IMR-90 (cell line): Measurements from ENCODE around the gene GALNT14. TPM values are rescaled to one million over a fixed set of nuclear protein-coding genes. Genes with fewer than 3 reads are reported as not detected.

Experiments used
- ATAC-seq: fragments of 200-7000 bp; cut with Tn5 transposase; 2 replicates; pipeline ENCODE4 v1.9.1; 2020; ENCODE audit warnings: low read depth, mild to moderate bottlenecking, moderate library complexity
- BruUV-seq: library from RNA; stranded (reverse); fragments of 400-500 nt; replicated peaks from 2 replicates; lab custom pipeline; 2021; lab: Mats Ljungman, UMichigan
- CTCF ChIA-PET: fragments of 300-600 bp; formaldehyde crosslinking; extraction: SDS; loops from one replicate; lab custom pipeline; 2021; ENCODE audit warnings: antibody characterized with exemption; lab: Yijun Ruan, JAX
- POLR2A ChIA-PET: fragments of 300-600 bp; sonication (Branson Sonifier 250); formaldehyde crosslinking; loops from one replicate; lab custom pipeline; 2022; ENCODE audit warnings: antibody characterized with exemption; ENCODE audit not compliant: unreplicated experiment; lab: Charles Lee
- DNase-seq: peaks from one replicate; pipeline ENCODE4 v3.0.0; 2013
- H2AFZ ChIP-seq: replicated peaks from 2 replicates; pipeline ENCODE3; 2013; ENCODE audit warnings: low read length, mild to moderate bottlenecking; ENCODE audit not compliant: poor library complexity
- H2AK5ac ChIP-seq: 2 replicates; pipeline ENCODE4 v1.6.1; 2013; ENCODE audit warnings: low read depth, low read length, inconsistent platforms
- H2AK9ac ChIP-seq: replicated peaks from 2 replicates; pipeline ENCODE3; 2013; ENCODE audit warnings: mild to moderate bottlenecking, low read depth, low read length, moderate library complexity; ENCODE audit not compliant: poor library complexity
- H2BK120ac ChIP-seq: 2 replicates; pipeline ENCODE4 v1.6.1; 2013; ENCODE audit warnings: low read depth, low read length, inconsistent platforms
- H2BK15ac ChIP-seq: 3 replicates; pipeline ENCODE4 v1.6.1; 2013; ENCODE audit warnings: low read depth, low read length, inconsistent platforms
- H2BK20ac ChIP-seq: 2 replicates; pipeline ENCODE4 v1.6.1; 2013; ENCODE audit warnings: low read depth, mild to moderate bottlenecking, inconsistent platforms, low read length, moderate library complexity
- H2BK5ac ChIP-seq: 2 replicates; pipeline ENCODE4 v1.6.1; 2013; ENCODE audit warnings: mild to moderate bottlenecking, low read depth, low read length, inconsistent platforms; ENCODE audit not compliant: poor library complexity, severe bottlenecking
- H3K14ac ChIP-seq: replicated peaks from 2 replicates; pipeline ENCODE4 v1.6.1; 2013; ENCODE audit warnings: low read depth, low read length, inconsistent platforms
- H3K18ac ChIP-seq: 2 replicates; pipeline ENCODE4 v1.6.1; 2013; ENCODE audit warnings: low read depth, low read length, control low read depth
- H3K23ac ChIP-seq: 2 replicates; pipeline ENCODE4 v1.6.1; 2013; ENCODE audit warnings: low read depth, low read length, inconsistent platforms
- H3K27ac ChIP-seq: 2 replicates; pipeline ENCODE4 v1.5.1; 2013; ENCODE audit warnings: mild to moderate bottlenecking, control low read depth, low read length; ENCODE audit not compliant: insufficient read depth
- H3K27me3 ChIP-seq: 2 replicates; pipeline ENCODE4 v1.6.1; 2013; ENCODE audit warnings: low read length; ENCODE audit not compliant: control insufficient read depth, insufficient read depth
- H3K36me3 ChIP-seq: 2 replicates; pipeline ENCODE4 v1.6.1; 2013; ENCODE audit warnings: low read length, mixed read lengths; ENCODE audit not compliant: control insufficient read depth, insufficient read depth
- H3K4ac ChIP-seq: 2 replicates; pipeline ENCODE4 v1.6.1; 2013; ENCODE audit warnings: low read depth, low read length, inconsistent platforms
- H3K4me1 ChIP-seq: 2 replicates; pipeline ENCODE4 v1.6.1; 2013; ENCODE audit warnings: low read length, mixed read lengths; ENCODE audit not compliant: control insufficient read depth, insufficient read depth
- H3K4me2 ChIP-seq: 2 replicates; pipeline ENCODE4 v1.6.1; 2013; ENCODE audit warnings: low read depth, mild to moderate bottlenecking, control low read depth, low read length, moderate library complexity
- H3K4me3 ChIP-seq: 2 replicates; pipeline ENCODE4 v1.5.1; 2013; ENCODE audit warnings: low read depth, mild to moderate bottlenecking, control low read depth, low read length, moderate library complexity; ENCODE audit not compliant: insufficient read depth
- H3K56ac ChIP-seq: 2 replicates; pipeline ENCODE4 v1.6.1; 2013; ENCODE audit warnings: low read length, inconsistent platforms; ENCODE audit not compliant: insufficient read depth; ENCODE audit errors: extremely low read depth
- H3K79me1 ChIP-seq, 2 experiments: 2 replicates each; pipeline ENCODE4 v1.6.1; 2013; ENCODE audit warnings: low read length in 2 of 2, inconsistent platforms in 1 of 2, low read depth in 1 of 2
- H3K9ac ChIP-seq: 2 replicates; pipeline ENCODE4 v1.6.1; 2013; ENCODE audit warnings: low read depth, low read length, control low read depth
- H3K9me1 ChIP-seq: 2 replicates; pipeline ENCODE4 v1.6.1; 2013; ENCODE audit warnings: low read length, inconsistent platforms; ENCODE audit not compliant: insufficient read depth
- H3K9me3 ChIP-seq: 2 replicates; pipeline ENCODE4 v1.6.1; 2013; ENCODE audit warnings: low read length; ENCODE audit not compliant: control insufficient read depth, insufficient read depth
- H4K20me1 ChIP-seq: 2 replicates; pipeline ENCODE4 v1.6.1; 2013; ENCODE audit warnings: low read length, inconsistent platforms; ENCODE audit not compliant: insufficient read depth
- H4K5ac ChIP-seq: 2 replicates; pipeline ENCODE4 v1.6.1; 2013; ENCODE audit warnings: mild to moderate bottlenecking, low read depth, low read length, control low read depth
- H4K8ac ChIP-seq, 2 experiments: 2 replicates each; pipeline ENCODE4 v1.6.1; 2013; ENCODE audit warnings: low read depth in 2 of 2, low read length in 2 of 2, control low read depth in 1 of 2, inconsistent platforms in 1 of 2
- H4K91ac ChIP-seq: 2 replicates; pipeline ENCODE4 v1.6.1; 2013; ENCODE audit warnings: low read depth, low read length, inconsistent platforms; ENCODE audit not compliant: insufficient read depth
- MAZ ChIP-seq: IDR thresholded peaks from 2 replicates; pipeline ENCODE4 v1.6.1; 2012; ENCODE audit warnings: low read depth, mild to moderate bottlenecking, low read length, improper control_type of control experiment, moderate library complexity, borderline replicate concordance
- RAD21 ChIP-seq: IDR thresholded peaks from 2 replicates; pipeline ENCODE4 v1.6.1; 2012; ENCODE audit warnings: low read length, improper control_type of control experiment
- RFX5 ChIP-seq: IDR thresholded peaks from 2 replicates; pipeline ENCODE4 v1.8.0; 2012; ENCODE audit warnings: low read depth, mild to moderate bottlenecking, low read length, moderate library complexity
- WGBS, 2 experiments: methylation state at CpG; one replicate each; pipeline versions ENCODE4 v1.1.5 to v1.1.7; 2013; ENCODE audit warnings: missing lambda C conversion rate in 2 of 2; ENCODE audit not compliant: insufficient read length in 1 of 2; ENCODE audit errors: extremely low coverage in 2 of 2; 5-methylcytosine and 5-hydroxymethylcytosine counted together
- dilution Hi-C: fragments of 300-500 bp; cut with HindIII; formaldehyde crosslinking; loops from one replicate; pipeline ENCODE4 v1.14.3; 2018; ENCODE audit warnings: low sequenced_read_pairs; ENCODE audit not compliant: unreplicated experiment
- in situ Hi-C: fragments of 300-500 bp; cut with MboI; formaldehyde crosslinking; loops from 3 replicates; pipeline ENCODE4 v1.14.3; 2019; ENCODE audit warnings: low sequenced_read_pairs, inconsistent platforms, mixed read lengths
- intact Hi-C: fragments of 100-400 bp; cut with micrococcal nuclease; formaldehyde crosslinking; loops from 2 replicates; pipeline ENCODE4 v1.10.0; 2022
- polyA plus RNA-seq, 3 experiments: library from polyadenylated mRNA; depleted of rRNA; stranded (reverse); fragments of >200 nt; gene quantifications; 2 replicates each; pipeline ENCODE4 v1.2.3, GENCODE V29; 2012; ENCODE audit warnings: low replicate concordance in 1 of 3
- total RNA-seq: library from RNA; depleted of rRNA; stranded (reverse); fragments of >200 nt; gene quantifications from 2 replicates; pipeline ENCODE4 v1.2.3, GENCODE V29; 2012

GALNT14 gene
- total and polyA plus RNA-seq, 2 of the 4 experiments (the other 2 are of a cell fraction), result 0.15 to 0.18 TPM

DNA sequence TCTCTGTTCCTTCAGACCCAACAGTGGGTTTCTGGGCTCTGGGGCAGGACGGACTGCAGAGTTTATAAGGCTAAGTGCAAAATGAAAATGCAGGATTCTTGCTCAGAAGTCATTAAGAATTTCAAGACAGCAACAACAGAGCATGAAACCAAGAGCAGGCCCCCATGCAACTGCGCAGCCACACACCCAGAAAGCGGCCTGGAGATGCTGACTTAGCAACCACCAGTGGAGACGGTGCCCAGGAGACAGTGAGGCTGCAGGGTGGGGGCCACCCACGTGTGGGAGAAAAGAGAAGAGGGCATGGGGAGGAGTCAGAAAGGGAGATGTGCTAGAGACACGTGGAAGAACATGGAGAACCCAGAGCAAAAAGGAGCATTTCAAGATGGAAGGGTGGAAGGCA, 66.5 kb downstream of the GALNT14 start:
- H2AK5ac ChIP-seq, result no peak overlapping the region
- H3K27ac ChIP-seq, result no peak overlapping the region
- no peak overlapping the region for H3K23ac ChIP-seq
- H3K27me3 ChIP-seq, result no peaks in the 10 kb centered on the region
- no peak overlapping the region for H2AFZ ChIP-seq
- no peak overlapping the region for H2AK9ac ChIP-seq
- H3K4ac ChIP-seq, result no peak overlapping the region
- BruUV-seq, result no TSS peak
- H3K14ac ChIP-seq, result no peak overlapping the region
- no peak overlapping the region for H4K8ac ChIP-seq
- no peaks in the 10 kb centered on the region for H3K9me3 ChIP-seq
- H2BK20ac ChIP-seq, result no peak overlapping the region
- TF ChIP-seq RAD21 (no peak), RFX5 (no peak), MAZ (no peak)
- no peak overlapping the region for H4K91ac ChIP-seq
- intact Hi-C loops (no loop called here), dilution Hi-C loops (no loop called here), in situ Hi-C loops (no loop called here)
- no peaks in the 10 kb centered on the region for H3K36me3 ChIP-seq
- no peak overlapping the region for H3K4me3 ChIP-seq
- no peak overlapping the region for H3K9ac ChIP-seq
- DNase-seq (no peak), ATAC-seq (no peak)
- no peak overlapping the region for H2BK120ac ChIP-seq
- no peaks in the 10 kb centered on the region for H4K20me1 ChIP-seq
- H2BK5ac ChIP-seq, result no peak overlapping the region
- H4K5ac ChIP-seq, result no peak overlapping the region
- no peaks in the 10 kb centered on the region for H3K4me1 ChIP-seq
- POLR2A ChIA-PET, result no interaction called here
- no peak overlapping the region for H2BK15ac ChIP-seq
- CTCF ChIA-PET, result no interaction called here
- 80% methylated on average over 1 of the region's 6 CpGs; no CpG with 5 or more reads in 1 of the 2 experiments for WGBS, 2 experiments
- no peak overlapping the region for H3K4me2 ChIP-seq
- H3K79me1 ChIP-seq, result no peaks in the 10 kb centered on the region
- no peak overlapping the region; the same call in 1 of the 2 replicates for H3K56ac ChIP-seq
- H3K9me1 ChIP-seq, result no peaks in the 10 kb centered on the region
- no peak overlapping the region for H3K18ac ChIP-seq
